Measurements from ENCODE around the gene TMPRSS9.
A peak's percentile ranks its signal among the peaks of the same experiment; 100 is the strongest.
"Not testable (repeated sequence)": the region's sequence is repeated elsewhere in the genome, so short reads cannot be mapped to it uniquely, and the experiment has no call there.

The TMPRSS9 gene

DNA sequence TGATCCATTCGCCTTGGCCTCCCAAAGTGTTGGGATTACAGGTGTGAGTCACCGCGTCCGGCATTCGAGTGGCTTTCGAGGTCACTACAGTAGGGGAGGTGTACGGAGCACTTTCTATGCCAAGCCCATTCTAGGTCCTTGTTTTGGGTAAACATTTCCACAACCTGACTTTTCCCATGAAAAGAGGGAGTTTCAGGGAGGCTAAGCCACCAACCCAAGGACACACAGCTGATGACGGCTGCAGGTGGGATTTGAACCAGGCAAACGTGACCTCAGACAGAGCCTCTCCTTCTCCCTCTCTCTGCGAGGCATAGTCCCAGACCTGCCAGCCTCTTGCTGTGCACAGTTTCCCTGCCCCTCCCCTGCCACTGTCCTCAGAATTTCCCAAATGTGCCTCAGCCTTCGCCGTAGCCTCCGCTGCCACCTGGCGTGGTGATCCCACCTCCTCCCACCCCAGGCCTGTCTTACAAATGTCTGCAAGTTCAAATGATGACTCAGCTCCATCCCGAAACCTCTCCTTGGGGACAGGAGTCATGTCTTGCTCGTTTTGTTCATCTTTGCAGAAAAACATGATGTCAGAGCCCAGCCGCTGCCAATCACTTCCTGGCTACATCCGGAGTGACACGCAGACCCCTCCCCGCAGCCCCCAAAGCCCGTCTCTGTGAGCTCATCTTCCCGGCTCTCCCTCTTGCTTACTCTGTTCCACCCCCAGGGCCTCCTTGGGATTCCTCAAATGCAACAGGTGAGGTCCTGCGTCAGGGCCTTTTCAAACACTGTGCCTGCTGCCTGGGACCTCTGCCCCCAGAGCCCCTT is 109.2 kb downstream of the TMPRSS9 start:
- DNase-seq (ENCODE audit: low read depth) = peak; percentile 96
- TF ChIP-seq, protein P1, sequence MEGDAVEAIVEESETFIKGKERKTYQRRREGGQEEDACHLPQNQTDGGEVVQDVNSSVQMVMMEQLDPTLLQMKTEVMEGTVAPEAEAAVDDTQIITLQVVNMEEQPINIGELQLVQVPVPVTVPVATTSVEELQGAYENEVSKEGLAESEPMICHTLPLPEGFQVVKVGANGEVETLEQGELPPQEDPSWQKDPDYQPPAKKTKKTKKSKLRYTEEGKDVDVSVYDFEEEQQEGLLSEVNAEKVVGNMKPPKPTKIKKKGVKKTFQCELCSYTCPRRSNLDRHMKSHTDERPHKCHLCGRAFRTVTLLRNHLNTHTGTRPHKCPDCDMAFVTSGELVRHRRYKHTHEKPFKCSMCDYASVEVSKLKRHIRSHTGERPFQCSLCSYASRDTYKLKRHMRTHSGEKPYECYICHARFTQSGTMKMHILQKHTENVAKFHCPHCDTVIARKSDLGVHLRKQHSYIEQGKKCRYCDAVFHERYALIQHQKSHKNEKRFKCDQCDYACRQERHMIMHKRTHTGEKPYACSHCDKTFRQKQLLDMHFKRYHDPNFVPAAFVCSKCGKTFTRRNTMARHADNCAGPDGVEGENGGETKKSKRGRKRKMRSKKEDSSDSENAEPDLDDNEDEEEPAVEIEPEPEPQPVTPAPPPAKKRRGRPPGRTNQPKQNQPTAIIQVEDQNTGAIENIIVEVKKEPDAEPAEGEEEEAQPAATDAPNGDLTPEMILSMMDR (conservative IDR thresholded peaks at IDR 0.05; ENCODE audit: control insufficient read depth, insufficient read depth, low read depth, low read length) = no peak
- H3K4me3 ChIP-seq (ENCODE audit: control insufficient read depth, low read depth, low read length) = no peak overlapping the region

DNA sequence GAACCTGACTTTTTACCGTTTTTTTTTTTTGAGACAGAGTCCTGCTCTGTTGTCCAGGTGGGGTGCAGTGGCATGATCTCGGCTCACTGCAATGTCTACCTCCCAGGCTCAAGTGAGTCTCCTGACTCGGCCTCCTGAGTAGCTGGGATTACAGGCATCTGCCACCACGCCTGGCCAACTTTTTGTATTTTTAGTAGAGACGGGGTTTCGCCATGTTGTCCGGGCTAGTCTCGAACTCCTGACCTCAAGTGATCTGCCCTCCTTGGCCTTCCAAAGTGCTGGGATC is 109.8 kb downstream of the TMPRSS9 start:
- not testable (repeated sequence) for DNase-seq (ENCODE audit: low read depth); H3K4me3 ChIP-seq (ENCODE audit: control insufficient read depth, low read depth, low read length)

DNA sequence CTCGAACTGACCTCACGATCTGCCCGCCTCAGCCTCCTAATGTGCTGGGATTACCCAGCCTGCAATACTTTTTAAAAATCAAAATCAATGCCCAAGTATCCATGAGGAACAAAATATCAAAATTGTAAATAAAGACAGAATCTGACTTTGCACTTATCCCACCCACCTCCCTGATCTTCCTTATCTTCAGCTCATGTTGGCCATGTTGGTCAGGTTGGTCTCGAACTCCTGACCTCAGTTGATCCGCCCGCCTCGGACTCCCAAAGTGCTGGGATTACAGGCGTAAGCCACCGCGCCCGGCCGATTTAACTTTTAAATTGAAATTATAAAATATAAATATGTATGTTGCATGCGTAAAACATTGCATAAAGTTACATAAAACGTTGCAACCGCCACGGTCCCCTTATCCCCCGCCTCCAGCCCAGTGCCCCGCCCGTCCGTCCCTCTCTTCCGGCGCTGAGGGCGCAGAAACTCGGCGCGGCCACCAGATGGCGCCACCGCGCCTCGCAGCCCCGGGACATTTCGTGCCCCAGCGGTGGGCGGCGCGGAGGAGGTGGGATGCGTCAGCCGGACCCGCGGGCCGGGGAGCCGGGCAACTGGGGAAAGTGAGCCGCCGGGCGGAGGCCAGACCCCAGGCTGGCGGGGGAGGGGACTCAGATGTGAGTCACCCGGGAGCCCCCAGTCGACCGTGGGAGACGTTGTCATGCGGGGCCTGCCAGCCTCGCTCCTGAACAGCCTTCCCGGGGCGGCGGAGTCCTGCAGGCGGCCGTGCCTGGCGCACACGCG is 114.4 kb downstream of the TMPRSS9 start:
- peak; percentile 86 for DNase-seq (ENCODE audit: low read depth)
- peak overlapping the region; percentile 58 for H3K4me3 ChIP-seq (ENCODE audit: control insufficient read depth, low read depth, low read length)
- TF ChIP-seq, protein P1 (conservative IDR thresholded peaks at IDR 0.05; ENCODE audit: control insufficient read depth, insufficient read depth, low read depth, low read length) = peak; percentile 57

DNA sequence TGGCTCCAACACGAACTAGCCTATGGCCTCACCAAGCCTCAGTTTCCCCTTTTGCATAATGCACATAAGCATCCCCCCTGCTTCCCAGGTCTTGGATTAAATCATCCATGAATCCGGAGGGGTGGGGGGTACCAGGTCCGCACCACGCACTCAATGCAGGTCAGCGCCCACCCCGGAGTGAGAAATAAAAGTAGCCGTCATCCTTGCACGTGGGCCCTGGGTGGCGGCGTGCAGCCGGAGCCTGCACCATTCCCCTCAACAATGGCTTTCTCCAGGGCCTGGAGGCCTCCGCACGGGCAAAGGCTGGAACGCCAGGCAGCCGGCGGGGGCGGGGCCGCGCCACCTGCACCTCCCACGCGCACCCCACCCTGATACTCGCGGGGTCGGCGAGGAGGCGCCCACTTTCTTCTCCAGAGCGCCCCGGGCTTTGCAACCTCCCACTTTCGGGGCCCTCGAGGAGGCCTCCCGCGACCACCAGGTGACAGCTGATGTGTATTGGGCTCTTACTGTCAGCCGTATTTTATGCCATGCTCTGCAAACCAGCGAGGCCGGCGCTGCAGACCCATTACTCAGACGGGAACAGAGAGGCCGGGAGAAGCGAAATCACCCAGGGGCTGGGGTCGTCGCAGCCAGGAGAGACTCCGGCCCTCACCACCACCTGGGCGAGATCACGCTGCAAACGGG is 115.1 kb downstream of the TMPRSS9 start:
- peak; percentile 62 for DNase-seq (ENCODE audit: low read depth)
- peak overlapping the region; percentile 58 for H3K4me3 ChIP-seq (ENCODE audit: control insufficient read depth, low read depth, low read length)
- TF ChIP-seq, protein P1 (conservative IDR thresholded peaks at IDR 0.05; ENCODE audit: control insufficient read depth, insufficient read depth, low read depth, low read length) = no peak
